ENCODE results near the gene FMNL2. TPM values are rescaled to one million over a fixed set of nuclear protein-coding genes. Genes with fewer than 3 reads are reported as not detected.

Gene FMNL2
- total RNA-seq, 1 experiment from 2014 or later = 11.6 TPM

DNA sequence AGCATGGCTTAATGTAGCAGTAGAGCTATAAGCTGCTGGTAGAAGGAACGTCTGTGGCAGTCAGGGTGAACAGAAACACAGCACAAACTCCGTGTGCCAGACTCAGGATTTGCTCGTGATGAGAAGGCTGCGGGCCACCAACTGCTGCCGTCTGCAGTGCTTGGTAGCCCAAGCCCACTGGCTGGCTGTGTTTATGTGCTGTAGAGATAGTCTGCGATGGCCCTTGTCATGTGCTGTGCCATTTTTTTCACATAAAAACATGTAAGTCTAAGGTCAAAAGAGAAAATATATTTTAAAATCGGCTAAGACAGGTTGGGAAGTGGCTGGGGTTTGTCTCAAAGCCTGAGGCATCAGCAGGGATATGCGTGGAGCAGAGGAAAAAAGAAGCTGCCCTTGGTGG, 303.6 kb downstream of the FMNL2 start:
- peaks cover 24% of the 10 kb centered on the region for H3K36me3 ChIP-seq
- DNase-seq = no peak
- no peak overlapping the region for H3K4me3 ChIP-seq
- H3K9me3 ChIP-seq = no peaks in the 10 kb centered on the region
- H3K27me3 ChIP-seq = no peaks in the 10 kb centered on the region

DNA sequence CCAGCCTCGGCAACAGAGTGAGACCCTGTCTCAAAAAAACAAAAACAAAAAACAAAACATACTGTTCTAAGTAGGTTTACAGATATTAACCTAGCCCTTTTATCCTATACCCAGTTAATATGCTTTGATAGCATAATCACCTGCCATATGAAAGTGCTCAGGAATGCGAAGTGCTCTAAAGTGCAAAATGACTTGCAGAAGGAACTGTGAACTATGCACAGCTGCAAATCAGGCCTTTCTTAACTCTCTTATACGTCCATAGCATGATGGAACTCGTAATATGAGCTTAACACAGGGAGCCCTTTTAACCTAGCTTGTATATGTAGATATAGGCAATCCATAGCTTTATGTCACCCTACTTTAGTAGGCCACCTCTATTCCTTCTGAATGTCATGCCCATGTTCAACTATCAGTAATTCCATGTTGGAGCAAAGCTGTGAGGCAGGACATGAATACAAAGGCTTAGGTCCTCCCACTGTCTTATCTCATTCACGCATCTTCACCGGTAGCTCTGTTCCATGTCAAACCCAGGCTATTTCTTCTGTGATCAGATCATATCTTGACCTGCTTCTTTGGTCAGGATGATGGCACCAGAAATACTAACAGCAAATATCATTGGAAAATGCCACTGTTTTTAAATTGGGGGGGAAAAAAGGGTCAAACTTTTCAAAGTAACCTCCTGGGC, 309.4 kb downstream of the FMNL2 start:
- Histone ChIP-seq H3K36me3 (peaks cover 20% of the 10 kb centered on the region), H3K27me3 (no peaks in the 10 kb centered on the region), H3K9me3 (no peaks in the 10 kb centered on the region), H3K4me3 (no peak overlapping the region)
- no peak for DNase-seq

DNA sequence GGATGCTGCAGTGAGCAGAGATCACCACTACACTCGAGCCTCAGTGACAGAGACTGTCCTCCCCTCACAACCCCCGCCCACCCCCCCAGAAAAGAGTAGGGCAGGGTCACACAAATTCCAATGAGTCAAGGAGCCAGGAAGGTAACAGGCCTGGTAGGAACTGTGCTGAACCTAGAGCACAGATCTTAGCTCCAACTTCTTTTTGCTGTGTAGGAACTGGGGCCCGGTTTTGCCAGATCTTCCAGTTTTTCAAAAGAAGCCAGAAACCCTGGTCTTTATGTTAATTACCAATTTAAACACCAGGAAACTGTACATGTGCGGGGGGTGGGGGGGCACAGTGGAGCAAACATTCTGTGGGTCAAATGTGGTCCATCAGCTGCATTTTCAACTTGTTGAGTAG, 311.3 kb downstream of the FMNL2 start:
- Histone ChIP-seq H3K9me3 (no peaks in the 10 kb centered on the region), H3K36me3 (peaks cover 22% of the 10 kb centered on the region), H3K27me3 (no peaks in the 10 kb centered on the region), H3K4me3 (no peak overlapping the region)
- DNase-seq = no peak

DNA sequence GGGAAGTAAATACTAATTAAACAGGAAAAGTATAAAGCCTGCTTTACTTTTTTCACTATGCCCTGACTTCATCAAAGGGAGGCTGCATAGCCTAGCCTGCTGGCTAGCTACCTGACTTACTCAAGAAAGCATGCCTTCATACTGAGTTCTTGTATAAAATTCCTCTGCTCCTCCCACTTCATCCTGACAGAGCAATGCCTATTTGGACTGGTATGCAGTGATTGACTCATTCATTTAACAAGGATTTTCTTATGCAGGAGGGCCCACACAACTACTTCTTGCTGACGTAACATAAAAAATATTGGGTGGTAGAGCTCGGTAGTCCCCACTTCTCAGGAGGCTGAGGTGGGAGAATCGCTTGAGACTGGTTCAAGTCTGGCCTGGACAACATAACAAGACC, 311.8 kb downstream of the FMNL2 start:
- Histone ChIP-seq H3K36me3 (peaks cover 17% of the 10 kb centered on the region), H3K27me3 (no peaks in the 10 kb centered on the region), H3K9me3 (no peaks in the 10 kb centered on the region), H3K4me3 (no peak overlapping the region)
- DNase-seq = peak; percentile 22

DNA sequence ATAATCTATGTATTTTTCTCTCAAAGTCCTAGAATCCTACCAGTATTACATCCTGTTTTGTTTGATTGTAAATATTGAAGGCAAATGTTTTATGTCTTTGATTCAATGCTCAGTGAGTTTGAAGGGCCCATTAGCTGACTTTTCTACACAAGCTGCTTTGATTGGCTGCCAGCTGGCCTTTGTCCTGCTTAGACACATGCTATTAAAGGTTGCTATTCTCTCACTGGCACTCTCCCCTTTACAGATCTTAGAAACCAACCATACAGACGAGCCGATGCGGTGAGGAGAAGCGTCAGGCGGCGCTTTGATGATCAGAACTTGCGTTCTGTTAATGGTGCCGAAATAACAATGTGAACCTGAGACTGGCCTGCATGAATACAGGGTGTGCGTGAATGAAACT, 312.6 kb downstream of the FMNL2 start:
- H3K9me3 ChIP-seq = no peaks in the 10 kb centered on the region
- peak; percentile 47 for DNase-seq
- no peak overlapping the region for H3K4me3 ChIP-seq
- H3K36me3 ChIP-seq = peaks cover 23% of the 10 kb centered on the region
- no peaks in the 10 kb centered on the region for H3K27me3 ChIP-seq

DNA sequence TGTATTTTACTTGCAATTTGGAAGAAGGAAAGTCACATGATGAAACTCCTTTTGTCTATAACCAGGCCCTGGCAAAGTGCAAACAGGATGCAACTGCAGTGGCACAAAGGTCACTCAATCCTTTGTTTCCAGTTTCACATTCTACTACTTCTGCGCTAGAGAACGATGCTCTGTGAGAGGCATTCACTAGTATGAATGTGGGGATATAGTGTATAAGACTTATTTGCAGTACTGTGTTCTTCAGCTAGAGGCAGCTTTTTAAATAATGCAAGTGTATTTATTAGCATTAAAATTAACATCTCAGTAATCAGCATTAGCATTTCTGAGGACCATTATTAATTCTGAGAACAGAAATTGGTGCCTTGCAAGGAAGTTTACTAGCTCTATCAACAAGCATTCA, 313.4 kb downstream of the FMNL2 start:
- Histone ChIP-seq H3K36me3 (peaks cover 24% of the 10 kb centered on the region), H3K27me3 (no peaks in the 10 kb centered on the region), H3K9me3 (no peaks in the 10 kb centered on the region), H3K4me3 (no peak overlapping the region)
- DNase-seq = no peak

DNA sequence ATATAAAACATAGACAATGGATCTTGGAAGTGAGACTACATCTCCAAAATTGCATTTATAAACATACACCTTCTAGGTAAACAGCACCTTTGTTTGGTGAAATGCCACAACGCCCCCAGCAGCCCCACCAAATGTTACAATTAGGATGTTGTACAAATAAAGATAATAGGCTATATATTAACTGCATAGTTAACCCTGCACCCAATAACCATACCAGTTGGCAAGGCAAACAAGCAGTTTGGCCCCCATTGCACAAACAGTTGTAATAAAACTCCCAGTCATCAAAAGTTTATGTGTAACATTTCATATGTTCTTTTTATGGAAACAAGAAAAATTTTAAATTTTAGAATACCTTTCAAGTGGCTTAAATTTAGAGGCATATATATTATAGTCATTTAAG, 315.0 kb downstream of the FMNL2 start:
- Histone ChIP-seq H3K27me3 (no peaks in the 10 kb centered on the region), H3K4me3 (no peak overlapping the region), H3K36me3 (peaks cover 27% of the 10 kb centered on the region), H3K9me3 (no peaks in the 10 kb centered on the region)
- no peak for DNase-seq

DNA sequence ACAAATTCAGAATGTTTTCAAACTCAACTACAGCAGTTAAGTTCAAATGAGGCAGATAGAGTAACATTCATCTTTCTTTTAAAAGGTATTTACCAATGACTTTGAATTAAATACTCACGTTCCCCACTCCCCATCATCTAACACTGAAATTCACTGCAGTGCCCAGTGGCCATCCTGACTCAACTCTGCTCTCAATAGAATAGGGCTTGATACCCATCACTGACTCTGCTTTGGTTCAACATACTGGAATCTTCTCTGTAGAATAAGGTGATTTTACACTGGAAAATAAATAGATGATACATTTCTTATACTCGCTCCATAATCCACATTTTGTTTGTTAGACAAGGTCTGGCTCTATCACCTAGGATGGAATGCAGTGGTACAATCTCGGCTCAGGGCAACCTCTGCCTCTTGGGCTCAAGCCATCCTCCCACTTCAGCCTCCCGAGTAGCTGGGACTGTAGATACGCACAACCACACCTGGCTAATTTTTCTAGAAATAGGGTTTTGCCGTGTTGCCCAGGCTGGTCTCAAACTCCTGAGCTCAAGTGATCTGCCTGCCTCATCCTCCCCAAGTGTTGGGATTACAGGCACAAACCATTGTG, 315.9 kb downstream of the FMNL2 start:
- no peaks in the 10 kb centered on the region for H3K9me3 ChIP-seq
- DNase-seq = no peak
- no peak overlapping the region for H3K4me3 ChIP-seq
- no peaks in the 10 kb centered on the region for H3K27me3 ChIP-seq
- peaks cover 33% of the 10 kb centered on the region for H3K36me3 ChIP-seq

DNA sequence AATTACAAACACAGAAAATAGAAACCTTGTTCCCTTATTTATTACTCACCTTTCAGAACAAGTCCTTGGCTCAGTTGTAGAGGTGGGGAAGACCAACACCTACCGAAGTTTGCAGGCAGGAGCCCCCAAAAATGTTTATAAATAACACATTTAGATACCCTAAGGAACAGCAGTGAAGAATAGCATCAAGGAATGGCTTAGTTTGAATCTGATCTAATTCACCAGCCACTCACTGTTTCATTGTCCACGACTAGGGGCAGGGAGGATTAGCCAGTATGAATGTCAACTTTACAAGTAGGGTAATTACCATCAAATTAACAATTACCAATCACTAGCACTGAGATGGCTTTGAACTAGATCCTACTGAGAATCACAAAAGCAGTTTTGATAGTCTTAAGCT, 316.9 kb downstream of the FMNL2 start:
- no peak for DNase-seq
- peaks cover 42% of the 10 kb centered on the region for H3K36me3 ChIP-seq
- no peaks in the 10 kb centered on the region for H3K27me3 ChIP-seq
- H3K4me3 ChIP-seq = no peak overlapping the region
- H3K9me3 ChIP-seq = no peaks in the 10 kb centered on the region

DNA sequence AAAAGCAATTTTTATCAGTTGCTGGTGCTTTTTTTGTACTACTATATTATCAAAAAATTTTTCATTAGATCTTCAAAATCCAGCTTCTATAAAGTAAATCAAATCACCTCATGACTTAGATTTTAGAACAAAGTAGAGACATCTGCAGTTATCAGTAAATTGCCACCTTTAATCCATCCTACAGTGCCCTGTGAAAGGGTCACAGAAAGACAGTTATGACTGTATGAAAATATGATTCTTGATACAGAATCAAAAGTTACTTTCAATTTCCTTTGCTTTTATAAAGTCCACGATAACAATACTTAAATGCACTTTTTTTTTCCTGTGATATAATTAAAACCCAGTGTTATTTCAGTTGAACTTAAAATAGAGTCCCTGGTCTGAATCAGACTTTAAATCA, 320.9 kb downstream of the FMNL2 start:
- H3K9me3 ChIP-seq = no peaks in the 10 kb centered on the region
- peaks cover 74% of the 10 kb centered on the region for H3K36me3 ChIP-seq
- H3K27me3 ChIP-seq = no peaks in the 10 kb centered on the region
- DNase-seq = no peak
- H3K4me3 ChIP-seq = no peak overlapping the region

DNA sequence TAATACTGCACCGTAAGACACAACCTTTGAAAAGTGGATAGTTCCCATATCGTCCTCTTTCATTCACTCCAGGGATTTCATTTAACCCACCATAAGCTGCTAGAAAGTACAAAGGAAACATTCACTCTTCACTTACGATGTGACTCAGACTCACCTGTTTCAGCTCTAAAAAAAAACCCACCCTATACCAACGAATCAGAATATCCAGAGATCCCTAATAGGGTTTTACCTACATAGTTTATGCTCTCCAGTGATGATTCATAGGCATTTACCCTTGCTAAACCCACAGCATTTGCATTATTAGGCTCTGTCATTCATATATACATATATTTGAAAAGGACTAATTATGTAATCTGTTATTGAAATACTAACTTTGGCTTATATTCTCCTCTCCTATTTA, 322.1 kb downstream of the FMNL2 start:
- DNase-seq = no peak
- H3K9me3 ChIP-seq = no peaks in the 10 kb centered on the region
- H3K4me3 ChIP-seq = no peak overlapping the region
- peaks cover 80% of the 10 kb centered on the region for H3K36me3 ChIP-seq
- no peaks in the 10 kb centered on the region for H3K27me3 ChIP-seq

DNA sequence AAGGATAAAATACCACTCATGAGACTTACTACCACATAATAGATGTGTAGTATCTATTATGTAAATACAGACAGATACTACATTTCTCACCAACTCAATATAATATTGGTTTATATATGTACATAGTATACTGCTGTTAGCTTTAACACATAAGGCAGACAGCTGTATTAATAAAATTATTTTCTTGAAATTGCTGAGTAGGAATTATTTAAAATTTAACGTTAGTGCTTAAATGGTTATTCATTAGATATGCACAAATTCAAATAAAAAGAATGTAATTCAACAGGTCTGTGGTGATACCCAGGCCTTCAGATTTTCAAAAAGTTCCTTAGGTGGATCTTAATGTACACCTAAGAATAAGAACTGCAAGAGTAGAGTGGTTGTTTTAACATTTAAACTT, 323.2 kb downstream of the FMNL2 start:
- Histone ChIP-seq H3K4me3 (no peak overlapping the region), H3K36me3 (peaks cover 82% of the 10 kb centered on the region), H3K27me3 (no peaks in the 10 kb centered on the region), H3K9me3 (no peaks in the 10 kb centered on the region)
- DNase-seq = no peak

DNA sequence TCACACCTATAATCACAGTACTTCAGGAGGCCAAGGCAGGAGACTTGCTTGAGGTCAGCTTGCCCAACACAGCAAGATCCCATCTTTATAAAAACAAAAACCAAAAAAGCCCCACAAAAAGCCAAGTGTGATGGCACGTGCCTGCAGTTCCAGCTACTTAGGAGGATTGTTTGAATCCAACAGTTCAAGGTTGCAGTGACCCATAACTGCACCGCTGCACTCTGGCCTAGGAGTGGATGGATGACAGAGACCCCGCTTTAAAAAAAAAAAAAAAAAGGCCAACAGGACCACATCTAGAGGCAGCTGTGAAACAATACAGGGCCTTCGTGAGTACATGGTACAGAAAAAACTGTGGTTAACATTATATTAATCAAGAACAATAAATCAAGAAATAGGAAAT, 326.1 kb downstream of the FMNL2 start:
- H3K4me3 ChIP-seq = no peak overlapping the region
- no peak for DNase-seq
- peaks cover 85% of the 10 kb centered on the region for H3K36me3 ChIP-seq
- H3K9me3 ChIP-seq = no peaks in the 10 kb centered on the region
- no peaks in the 10 kb centered on the region for H3K27me3 ChIP-seq

DNA sequence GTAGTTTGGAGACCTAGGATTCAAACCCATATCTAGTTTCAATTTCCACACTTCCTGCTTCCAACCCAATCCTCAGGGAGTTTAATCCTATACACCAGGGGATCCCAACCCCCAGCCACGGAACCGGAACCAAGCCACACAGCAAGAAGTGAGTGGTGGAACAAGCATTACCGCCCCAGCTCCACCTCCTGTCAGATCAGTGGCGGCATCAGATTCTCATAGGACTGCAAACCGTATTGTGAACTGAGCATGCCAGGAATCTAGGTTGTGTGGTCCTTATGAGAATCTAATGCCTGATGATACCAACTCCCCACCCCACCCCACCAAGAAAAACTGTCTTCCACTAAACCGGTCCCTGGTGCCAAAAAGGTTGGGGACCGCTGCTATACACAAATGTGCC, 329.8 kb downstream of the FMNL2 start:
- H3K4me3 ChIP-seq = no peak overlapping the region
- no peaks in the 10 kb centered on the region for H3K9me3 ChIP-seq
- DNase-seq = no peak
- peaks cover 84% of the 10 kb centered on the region for H3K36me3 ChIP-seq
- H3K27me3 ChIP-seq = no peaks in the 10 kb centered on the region

DNA sequence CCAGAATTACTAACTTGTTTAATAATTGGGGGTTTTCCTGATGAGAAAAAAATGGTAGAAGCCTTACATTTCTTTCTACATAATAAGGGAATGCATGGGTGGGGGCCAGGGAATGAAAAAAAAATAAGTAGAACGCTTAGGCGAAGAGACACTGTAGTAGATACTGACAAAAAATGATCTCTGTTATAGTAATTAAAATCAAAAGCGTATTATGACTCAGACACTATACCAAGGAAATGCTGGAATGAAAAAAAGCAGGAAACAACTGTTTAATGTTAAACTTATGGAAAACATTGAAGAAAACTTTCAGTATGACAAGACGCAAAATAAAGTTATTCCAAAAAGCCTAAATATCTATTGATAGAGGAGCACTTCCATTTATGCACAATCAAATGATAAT, 339.4 kb downstream of the FMNL2 start:
- no peaks in the 10 kb centered on the region for H3K9me3 ChIP-seq
- no peak overlapping the region for H3K4me3 ChIP-seq
- H3K27me3 ChIP-seq = no peaks in the 10 kb centered on the region
- H3K36me3 ChIP-seq = peaks cover 85% of the 10 kb centered on the region
- no peak for DNase-seq

DNA sequence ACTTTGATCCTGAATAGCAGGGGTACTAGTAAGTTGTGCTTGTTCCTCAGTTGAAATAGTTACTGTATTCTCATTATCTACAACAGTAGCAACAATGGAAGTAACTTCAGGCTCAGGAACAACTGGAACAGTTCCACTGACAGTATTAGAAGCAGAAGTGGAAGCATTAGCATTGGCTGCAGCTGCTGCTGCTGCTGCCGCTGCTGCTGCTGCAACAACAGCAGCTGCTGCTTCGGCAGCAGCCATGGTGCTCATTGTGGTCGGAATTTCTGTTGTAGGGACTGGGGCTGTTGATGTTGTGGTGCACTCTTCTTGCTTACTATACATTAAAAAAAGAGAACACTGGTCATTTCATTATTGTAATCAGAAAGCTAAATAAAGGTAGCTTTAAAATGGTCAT, 341.5 kb downstream of the FMNL2 start:
- no peaks in the 10 kb centered on the region for H3K27me3 ChIP-seq
- H3K4me3 ChIP-seq = no peak overlapping the region
- no peak for DNase-seq
- H3K9me3 ChIP-seq = no peaks in the 10 kb centered on the region
- H3K36me3 ChIP-seq = peaks cover 84% of the 10 kb centered on the region

DNA sequence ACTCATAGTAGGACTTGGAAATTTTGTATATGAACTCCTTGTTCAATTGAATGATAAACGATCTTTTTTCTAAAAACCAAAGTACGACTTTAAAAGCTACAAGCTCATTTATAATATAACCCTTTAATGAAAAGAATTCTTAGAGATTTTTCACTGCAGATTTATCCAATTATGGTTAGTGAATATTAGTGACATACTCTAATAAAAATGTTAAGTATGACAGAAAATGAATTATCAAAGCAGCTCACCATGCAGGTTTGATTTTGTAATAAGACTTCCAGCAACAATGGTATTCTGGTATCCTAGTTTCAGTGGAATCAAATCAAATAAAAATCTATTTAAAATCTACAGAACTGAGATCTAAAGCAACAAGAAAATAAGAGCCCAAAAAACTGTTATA, 343.8 kb downstream of the FMNL2 start:
- no peaks in the 10 kb centered on the region for H3K27me3 ChIP-seq
- H3K4me3 ChIP-seq = no peak overlapping the region
- no peaks in the 10 kb centered on the region for H3K9me3 ChIP-seq
- peaks cover 73% of the 10 kb centered on the region for H3K36me3 ChIP-seq
- no peak for DNase-seq

DNA sequence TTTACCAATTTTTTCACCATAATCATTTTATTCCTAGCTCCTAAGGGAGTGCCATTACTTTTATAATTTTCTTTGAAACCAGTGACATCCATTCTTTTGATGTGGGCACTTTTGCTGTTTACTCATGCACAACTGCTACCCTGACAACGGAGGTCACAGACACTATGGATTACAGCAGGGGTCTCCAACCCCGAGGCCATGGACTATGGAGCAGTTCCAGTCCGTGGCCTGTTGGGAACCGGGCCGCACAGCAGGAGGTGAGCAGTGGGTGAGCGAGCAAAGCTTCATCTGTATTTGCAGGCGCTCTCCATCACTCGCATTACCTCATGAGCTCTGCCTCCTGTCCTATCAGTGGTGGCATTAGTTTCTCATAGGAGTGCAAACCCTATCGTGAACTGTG, 347.7 kb downstream of the FMNL2 start:
- peaks cover 55% of the 10 kb centered on the region for H3K36me3 ChIP-seq
- H3K27me3 ChIP-seq = no peaks in the 10 kb centered on the region
- no peaks in the 10 kb centered on the region for H3K9me3 ChIP-seq
- DNase-seq = no peak
- H3K4me3 ChIP-seq = no peak overlapping the region
